ENCODE measurements around the gene GPR152.

The GPR152 gene

DNA sequence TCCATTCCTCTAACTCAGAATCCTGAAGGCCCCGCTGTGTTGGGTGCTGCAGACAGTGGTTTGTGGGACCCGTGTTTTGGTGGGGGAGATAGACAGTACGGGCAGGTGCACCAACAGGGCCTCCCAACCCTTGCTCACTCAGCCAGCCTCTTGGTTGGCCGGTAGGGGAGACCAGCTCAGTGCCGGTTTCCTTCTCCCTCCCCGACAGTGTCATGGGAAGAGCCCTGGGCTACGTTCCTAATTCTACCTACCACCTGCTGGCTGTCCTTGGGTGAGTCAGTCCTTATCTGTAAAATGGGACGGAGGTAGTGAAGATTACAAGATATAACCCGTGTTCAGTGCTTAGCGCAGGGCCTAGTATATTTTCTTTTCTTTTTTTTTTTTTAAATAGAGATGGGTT lies 10.7 kb upstream of the GPR152 start:
- Histone ChIP-seq H3K27me3 (ENCODE audit: control insufficient read depth, insufficient read depth, low read length) (no peaks in the 10 kb centered on the region), H3K9me3 (ENCODE audit: control insufficient read depth, insufficient read depth, low read length) (no peaks in the 10 kb centered on the region), H3K4me3 (ENCODE audit: low read depth, low read length) (no peak overlapping the region), H3K4me1 (ENCODE audit: control insufficient read depth, insufficient read depth, low read length) (peaks cover 15% of the 10 kb centered on the region; the same call in 1 of the 2 replicates), H3K9ac (ENCODE audit: low read depth, low read length) (no peak overlapping the region), H3K27ac (ENCODE audit: low read depth, low read length) (no peak overlapping the region), H3K36me3 (ENCODE audit: control insufficient read depth, insufficient read depth, low read length) (0 out of 2 replicates have a peak, but pooled peaks cover 4% of the 10 kb centered on the region)

GRCh38 chr11:67458266-67458665 lies 5.7 kb upstream of the GPR152 start:
- no peak overlapping the region for H3K9ac ChIP-seq (ENCODE audit: low read depth, low read length)
- H3K27ac ChIP-seq (ENCODE audit: low read depth, low read length): no peak overlapping the region
- H3K27me3 ChIP-seq (ENCODE audit: control insufficient read depth, insufficient read depth, low read length): no peaks in the 10 kb centered on the region
- no peaks in the 10 kb centered on the region for H3K4me1 ChIP-seq (ENCODE audit: control insufficient read depth, insufficient read depth, low read length)
- no peaks in the 10 kb centered on the region for H3K36me3 ChIP-seq (ENCODE audit: control insufficient read depth, insufficient read depth, low read length)
- no peaks in the 10 kb centered on the region for H3K9me3 ChIP-seq (ENCODE audit: control insufficient read depth, insufficient read depth, low read length)
- H3K4me3 ChIP-seq (ENCODE audit: low read depth, low read length): no peak overlapping the region

GRCh38 chr11:67457453-67457852 lies 4.9 kb upstream of the GPR152 start:
- Histone ChIP-seq H3K4me3 (ENCODE audit: low read depth, low read length) (no peak overlapping the region), H3K9ac (ENCODE audit: low read depth, low read length) (no peak overlapping the region), H3K36me3 (ENCODE audit: control insufficient read depth, insufficient read depth, low read length) (no peaks in the 10 kb centered on the region), H3K9me3 (ENCODE audit: control insufficient read depth, insufficient read depth, low read length) (no peaks in the 10 kb centered on the region), H3K27me3 (ENCODE audit: control insufficient read depth, insufficient read depth, low read length) (no peaks in the 10 kb centered on the region), H3K4me1 (ENCODE audit: control insufficient read depth, insufficient read depth, low read length) (no peaks in the 10 kb centered on the region), H3K27ac (ENCODE audit: low read depth, low read length) (no peak overlapping the region)

DNA sequence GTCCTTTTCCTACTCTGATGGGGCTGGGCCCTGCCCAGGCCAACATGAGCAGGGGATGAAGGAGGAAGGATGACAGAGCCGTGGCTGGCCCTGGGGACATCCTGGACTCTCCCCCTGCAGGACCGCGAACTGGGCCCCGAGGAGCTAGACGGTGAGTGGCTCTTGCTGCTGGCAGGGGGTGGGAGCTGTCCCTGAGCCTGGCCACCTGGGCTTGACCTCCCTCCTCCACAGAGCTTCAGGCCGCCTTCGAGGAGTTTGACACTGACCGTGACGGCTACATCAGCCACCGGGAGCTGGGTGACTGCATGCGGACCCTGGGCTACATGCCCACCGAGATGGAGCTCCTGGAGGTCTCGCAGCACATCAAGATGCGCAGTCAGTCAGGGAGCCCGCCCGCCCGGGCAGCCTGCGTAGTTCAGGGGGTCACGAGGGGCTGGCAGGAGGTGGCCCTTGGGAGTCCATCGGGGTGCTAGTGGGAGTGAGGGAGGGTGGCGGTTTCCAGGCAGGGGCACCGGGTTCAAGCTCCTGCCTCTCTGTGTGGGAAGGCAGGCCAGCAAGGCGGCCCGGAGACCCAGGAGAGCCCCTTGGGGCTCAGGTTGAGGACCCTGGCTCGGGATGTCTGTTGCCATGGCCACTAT lies 3.7 kb upstream of the GPR152 start:
- Histone ChIP-seq H3K9me3 (ENCODE audit: control insufficient read depth, insufficient read depth, low read length) (no peaks in the 10 kb centered on the region), H3K9ac (ENCODE audit: low read depth, low read length) (no peak overlapping the region), H3K27ac (ENCODE audit: low read depth, low read length) (no peak overlapping the region), H3K4me1 (ENCODE audit: control insufficient read depth, insufficient read depth, low read length) (no peaks in the 10 kb centered on the region), H3K4me3 (ENCODE audit: low read depth, low read length) (no peak overlapping the region), H3K36me3 (ENCODE audit: control insufficient read depth, insufficient read depth, low read length) (no peaks in the 10 kb centered on the region), H3K27me3 (ENCODE audit: control insufficient read depth, insufficient read depth, low read length) (no peaks in the 10 kb centered on the region)

DNA sequence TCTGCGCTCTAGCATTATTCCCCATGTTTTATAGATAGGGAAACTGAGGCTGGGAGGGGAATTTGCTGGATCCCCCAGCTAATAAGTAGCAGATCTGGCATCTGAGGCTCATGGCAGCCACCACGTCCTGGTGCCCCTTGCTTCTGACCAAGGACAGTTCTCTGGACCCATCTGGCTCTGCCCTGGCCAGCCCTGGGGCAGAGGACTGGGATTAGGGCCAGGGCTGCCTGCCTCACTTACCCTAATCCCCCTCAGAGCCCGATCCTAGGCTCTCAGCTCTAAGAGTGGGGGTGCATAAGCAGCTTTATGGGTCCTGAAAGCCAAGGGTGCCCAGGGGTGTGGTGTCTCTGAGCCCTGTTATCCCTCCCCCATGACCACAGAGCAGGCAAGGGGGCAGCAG lies 2.5 kb upstream of the GPR152 start, which contains the start of gene CABP4:
TSS of gene CABP4 (plus strand) at position 301 of the 400 bp plus-strand sequence. CDS start at position 371, 70 bp downstream.
- Histone ChIP-seq H3K9me3 (ENCODE audit: control insufficient read depth, insufficient read depth, low read length) (no peaks in the 10 kb centered on the region), H3K4me1 (ENCODE audit: control insufficient read depth, insufficient read depth, low read length) (no peaks in the 10 kb centered on the region), H3K36me3 (ENCODE audit: control insufficient read depth, insufficient read depth, low read length) (no peaks in the 10 kb centered on the region), H3K9ac (ENCODE audit: low read depth, low read length) (no peak within 1 kb of the TSS), H3K4me3 (ENCODE audit: low read depth, low read length) (no peak within 1 kb of the TSS), H3K27ac (ENCODE audit: low read depth, low read length) (no peak within 1 kb of the TSS), H3K27me3 (ENCODE audit: control insufficient read depth, insufficient read depth, low read length) (no peaks in the 10 kb centered on the region)

DNA sequence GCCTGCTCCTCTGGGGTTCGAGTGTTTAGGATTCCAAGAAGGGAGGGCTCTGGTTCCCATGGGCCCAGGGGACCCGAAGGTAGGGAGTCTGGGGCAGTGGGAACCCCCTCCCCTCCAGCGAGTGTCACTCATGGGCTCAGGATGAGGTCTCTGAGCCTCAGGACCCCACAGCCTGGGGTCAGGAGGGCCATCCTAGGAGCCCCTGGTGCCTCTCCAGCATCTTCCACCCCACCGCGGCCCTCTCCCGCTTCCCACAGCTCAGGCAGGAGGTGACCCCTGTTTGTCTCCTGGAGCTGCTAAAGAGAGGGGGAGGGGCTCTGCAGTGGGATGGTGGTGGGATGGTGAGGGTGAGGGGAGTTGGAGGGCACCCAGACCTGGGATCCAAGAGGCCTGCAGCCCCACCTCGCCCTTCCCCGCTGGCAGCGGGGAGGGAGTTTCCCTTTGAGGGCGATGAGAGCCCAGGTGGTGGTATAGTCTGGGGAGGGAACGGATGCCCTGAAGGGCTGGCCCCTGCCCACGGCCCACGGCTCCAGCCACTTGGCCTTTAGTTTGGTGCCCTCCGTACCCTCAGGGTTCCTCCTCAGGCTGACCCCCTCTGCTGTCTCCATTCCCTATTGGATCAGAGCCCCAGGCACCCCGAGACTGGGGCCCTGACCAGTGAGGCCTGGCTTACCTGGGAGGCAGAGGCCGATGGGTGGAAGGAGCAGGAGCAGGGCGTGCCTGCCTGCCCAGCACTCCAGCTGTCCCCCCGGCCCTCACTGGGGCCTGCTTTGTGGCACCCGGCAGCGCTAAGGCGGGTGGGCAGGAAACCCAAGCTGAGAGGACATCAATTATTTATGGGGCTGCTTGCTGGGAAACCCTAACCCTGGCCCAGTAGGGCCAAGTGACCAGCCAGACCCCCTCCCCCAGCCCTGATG lies 1.5 kb upstream of the GPR152 start:
- Histone ChIP-seq H3K9ac (ENCODE audit: low read depth, low read length) (no peak overlapping the region), H3K27ac (ENCODE audit: low read depth, low read length) (no peak overlapping the region), H3K27me3 (ENCODE audit: control insufficient read depth, insufficient read depth, low read length) (no peaks in the 10 kb centered on the region), H3K36me3 (ENCODE audit: control insufficient read depth, insufficient read depth, low read length) (no peaks in the 10 kb centered on the region), H3K4me3 (ENCODE audit: low read depth, low read length) (no peak overlapping the region), H3K9me3 (ENCODE audit: control insufficient read depth, insufficient read depth, low read length) (no peaks in the 10 kb centered on the region), H3K4me1 (ENCODE audit: control insufficient read depth, insufficient read depth, low read length) (no peaks in the 10 kb centered on the region)

DNA sequence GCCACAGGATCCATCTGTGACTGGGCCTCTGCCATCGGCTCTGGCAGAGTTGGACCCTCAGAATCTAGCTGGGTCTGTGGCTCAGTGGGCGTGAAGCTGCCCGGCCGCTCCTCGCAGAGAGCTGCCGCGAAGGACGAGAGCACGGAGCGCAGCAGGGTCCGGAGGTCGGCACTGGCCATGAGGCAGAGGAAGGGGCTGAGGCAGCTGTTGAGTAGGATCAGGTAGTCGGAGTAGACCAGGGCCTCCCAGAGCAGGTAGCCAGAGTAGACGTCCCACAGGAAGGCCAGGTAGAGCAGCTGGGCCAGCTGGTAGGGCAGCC lies 912 bp downstream of the GPR152 start:
- Histone ChIP-seq H3K9me3 (ENCODE audit: control insufficient read depth, insufficient read depth, low read length) (no peaks in the 10 kb centered on the region), H3K36me3 (ENCODE audit: control insufficient read depth, insufficient read depth, low read length) (no peaks in the 10 kb centered on the region), H3K4me1 (ENCODE audit: control insufficient read depth, insufficient read depth, low read length) (no peaks in the 10 kb centered on the region), H3K27me3 (ENCODE audit: control insufficient read depth, insufficient read depth, low read length) (no peaks in the 10 kb centered on the region), H3K9ac (ENCODE audit: low read depth, low read length) (no peak overlapping the region), H3K4me3 (ENCODE audit: low read depth, low read length) (no peak overlapping the region), H3K27ac (ENCODE audit: low read depth, low read length) (no peak overlapping the region)

DNA sequence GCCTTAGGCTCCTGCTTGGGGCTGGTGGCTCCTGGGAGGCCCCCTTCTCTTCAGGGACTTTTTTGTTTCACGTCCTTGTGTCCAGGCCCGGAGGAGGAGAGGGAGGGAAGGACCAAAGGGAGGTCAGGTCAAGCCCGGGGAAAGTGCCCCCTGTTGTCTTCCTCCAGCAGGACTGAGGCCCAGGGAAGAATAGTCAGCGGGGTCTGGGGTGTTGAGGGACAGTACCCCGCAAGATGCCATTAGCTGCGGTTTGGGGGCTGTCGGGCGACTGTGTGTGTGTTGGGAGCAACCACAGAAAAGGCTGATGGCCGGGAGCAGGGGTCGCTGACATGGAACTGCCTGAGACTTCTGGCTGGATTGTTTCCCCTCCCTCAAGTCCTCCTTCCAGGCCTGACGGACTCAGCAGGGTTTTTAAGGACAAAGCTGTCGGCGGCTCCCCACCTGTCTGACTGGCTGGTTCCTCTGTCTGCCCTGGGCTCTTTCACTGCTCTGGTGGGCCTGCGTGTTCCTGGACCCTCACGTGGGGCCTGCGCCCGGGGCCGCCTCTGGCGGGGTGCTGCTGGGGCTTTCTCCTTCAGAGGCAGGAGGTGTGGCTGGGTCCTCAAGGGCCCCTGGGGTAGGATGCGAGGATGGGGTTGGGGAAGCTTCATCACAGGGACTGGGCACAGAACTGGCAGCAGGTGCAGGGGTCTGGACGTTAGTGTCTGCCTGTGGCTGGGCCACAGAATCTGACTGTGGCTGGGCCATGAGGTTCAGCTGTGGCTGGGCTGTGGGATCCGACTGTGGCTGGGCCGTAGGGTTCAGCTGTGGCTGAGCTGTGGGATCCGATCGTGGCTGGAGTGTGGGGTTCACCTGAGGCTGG lies 1.5 kb downstream of the GPR152 start:
- Histone ChIP-seq H3K9ac (ENCODE audit: low read depth, low read length) (no peak overlapping the region), H3K27ac (ENCODE audit: low read depth, low read length) (no peak overlapping the region), H3K36me3 (ENCODE audit: control insufficient read depth, insufficient read depth, low read length) (no peaks in the 10 kb centered on the region)

DNA sequence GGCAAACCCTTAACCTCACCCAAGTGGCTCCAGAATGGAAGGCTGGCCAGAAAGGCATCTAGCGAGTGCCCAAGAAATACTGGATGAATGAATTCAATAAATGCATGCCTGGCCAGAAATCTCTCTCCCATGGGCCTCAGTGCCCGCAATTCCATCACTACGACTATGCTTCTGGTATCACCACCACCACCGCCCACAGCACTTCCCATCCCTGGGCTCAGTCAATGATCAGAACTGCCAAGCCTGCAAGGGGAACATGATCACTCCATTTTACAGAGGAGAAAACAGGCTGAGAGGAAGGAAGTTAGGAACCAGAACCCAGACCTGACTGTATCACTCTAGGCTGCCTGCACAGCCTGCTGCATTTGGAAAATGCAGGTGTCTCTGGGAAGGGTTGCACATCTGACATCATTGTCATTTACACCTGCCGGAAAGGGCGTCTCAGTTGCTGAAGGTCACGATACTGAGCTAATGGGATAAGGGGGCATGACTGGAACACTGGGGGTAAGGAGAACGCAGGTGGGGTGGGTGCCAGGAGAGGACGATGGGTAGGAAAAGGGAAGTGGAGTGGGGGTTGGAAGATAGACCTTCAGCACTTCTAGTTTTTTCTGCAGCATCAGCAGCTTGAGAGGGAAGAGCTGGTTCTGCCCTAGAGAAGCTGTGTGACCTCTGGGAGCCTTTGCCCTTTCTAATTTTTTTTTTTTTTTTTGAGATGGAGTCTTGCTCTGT lies 3.2 kb downstream of the GPR152 start:
- Histone ChIP-seq H3K9me3 (ENCODE audit: control insufficient read depth, insufficient read depth, low read length) (no peaks in the 10 kb centered on the region), H3K36me3 (ENCODE audit: control insufficient read depth, insufficient read depth, low read length) (no peaks in the 10 kb centered on the region), H3K4me3 (ENCODE audit: low read depth, low read length) (no peak overlapping the region), H3K4me1 (ENCODE audit: control insufficient read depth, insufficient read depth, low read length) (no peaks in the 10 kb centered on the region), H3K27me3 (ENCODE audit: control insufficient read depth, insufficient read depth, low read length) (no peaks in the 10 kb centered on the region), H3K27ac (ENCODE audit: low read depth, low read length) (no peak overlapping the region), H3K9ac (ENCODE audit: low read depth, low read length) (no peak overlapping the region)

More for the DNA sequence above, 1.5 kb downstream of the GPR152 start:
- H3K4me3 ChIP-seq (ENCODE audit: low read depth, low read length): no peak overlapping the region
- H3K27me3 ChIP-seq (ENCODE audit: control insufficient read depth, insufficient read depth, low read length): no peaks in the 10 kb centered on the region
- H3K4me1 ChIP-seq (ENCODE audit: control insufficient read depth, insufficient read depth, low read length): no peaks in the 10 kb centered on the region
- H3K9me3 ChIP-seq (ENCODE audit: control insufficient read depth, insufficient read depth, low read length): no peaks in the 10 kb centered on the region

DNA sequence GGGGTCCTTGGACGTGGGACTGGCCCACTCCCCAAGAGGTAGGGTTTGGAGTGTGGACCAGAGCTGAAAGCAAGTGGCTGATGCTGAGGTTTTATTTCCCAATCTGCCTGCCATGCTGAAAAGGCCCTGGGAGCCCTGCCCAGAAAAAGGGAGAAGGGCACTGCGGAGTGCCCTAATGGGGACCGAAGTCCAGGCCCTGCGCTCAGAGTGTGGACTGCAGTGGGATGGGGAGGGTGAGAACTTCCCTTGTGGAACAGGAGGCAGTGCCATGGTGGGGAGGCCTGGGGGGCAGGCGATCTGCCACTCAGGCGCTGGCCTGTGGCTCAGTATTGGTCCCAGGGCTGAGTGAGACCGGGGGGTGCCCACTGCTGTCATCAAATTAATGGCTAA lies 4.3 kb downstream of the GPR152 start:
- Histone ChIP-seq H3K27me3 (ENCODE audit: control insufficient read depth, insufficient read depth, low read length) (no peaks in the 10 kb centered on the region), H3K9ac (ENCODE audit: low read depth, low read length) (no peak overlapping the region), H3K4me1 (ENCODE audit: control insufficient read depth, insufficient read depth, low read length) (no peaks in the 10 kb centered on the region), H3K36me3 (ENCODE audit: control insufficient read depth, insufficient read depth, low read length) (no peaks in the 10 kb centered on the region), H3K9me3 (ENCODE audit: control insufficient read depth, insufficient read depth, low read length) (no peaks in the 10 kb centered on the region), H3K4me3 (ENCODE audit: low read depth, low read length) (no peak overlapping the region), H3K27ac (ENCODE audit: low read depth, low read length) (no peak overlapping the region)
